Measurements from ENCODE around the gene FAM241A. TPM values are rescaled to one million over a fixed set of nuclear protein-coding genes. Genes with fewer than 3 reads are reported as not detected.
"Not testable (repeated sequence)": the region's sequence is repeated elsewhere in the genome, so short reads cannot be mapped to it uniquely, and the experiment has no call there.

Gene FAM241A
- polyA plus RNA-seq, 3 donors = 1.8 to 5.5 (median 4.8) TPM

- intact Hi-C loops (cut with micrococcal nuclease) = no loop called here
- Histone ChIP-seq H3K27me3 (ENCODE audit: control insufficient read depth in 2 of 2, insufficient read depth in 2 of 2, low read length in 2 of 2) (no peaks in the 10 kb centered on the region), H2AFZ (ENCODE audit: insufficient read depth, low read depth, low read length, poor library complexity, severe bottlenecking) (no peak overlapping the region), H3K9ac (ENCODE audit: insufficient read depth, low read length, poor library complexity, severe bottlenecking) (no peak overlapping the region), H3K4me1 (ENCODE audit: control insufficient read depth in 1 of 2, insufficient read depth in 2 of 2, low read length in 2 of 2) (peaks cover 0 to 9% of the 10 kb centered on the region in 2 donors), H4K20me1 (ENCODE audit: insufficient read depth, low read length) (no peaks in the 10 kb centered on the region), H3K4me2 (replicated peaks; ENCODE audit: extremely low read depth, low read length, poor library complexity, severe bottlenecking) (no peak overlapping the region), H3K9me3 (replicated peaks in 1 of 2; ENCODE audit: control insufficient read depth in 1 of 2, insufficient read depth in 1 of 2, low read length in 2 of 2) (no peaks in the 10 kb centered on the region), H3K79me2 (ENCODE audit: insufficient read depth, low read length) (peaks cover 14% of the 10 kb centered on the region), H3K36me3 (replicated peaks in 1 of 2; ENCODE audit: control insufficient read depth in 1 of 2, insufficient read depth in 2 of 2, low read length in 2 of 2) (peaks cover 4% of the 10 kb centered on the region in 2 donors), H3K27ac (ENCODE audit: low read depth in 1 of 2, low read length in 2 of 2) (no peak overlapping the region), H3K4me3 (replicated peaks in 1 of 3; ENCODE audit: low read depth in 2 of 3, low read length in 3 of 3) (no peak overlapping the region)
- peak overlapping the region in 2 of 7 donors; percentile 50 to 57 for H3K27ac Mint-ChIP-seq
- no CpG with 5 or more reads among the region's 3 CpGs for WGBS (ENCODE audit: insufficient coverage)
- H3K4me1 Mint-ChIP-seq = peaks cover 14% of the 10 kb centered on the region
- H3K4me3 Mint-ChIP-seq = no peak overlapping the region
- peak; percentile 64 to 83 (median 65) for DNase-seq
- H3K36me3 Mint-ChIP-seq = peaks cover 5 to 16% of the 10 kb centered on the region in 2 donors
- no peaks in the 10 kb centered on the region for H3K27me3 Mint-ChIP-seq (ENCODE audit: low read depth in 3 of 3)
- TF ChIP-seq, protein P1, sequence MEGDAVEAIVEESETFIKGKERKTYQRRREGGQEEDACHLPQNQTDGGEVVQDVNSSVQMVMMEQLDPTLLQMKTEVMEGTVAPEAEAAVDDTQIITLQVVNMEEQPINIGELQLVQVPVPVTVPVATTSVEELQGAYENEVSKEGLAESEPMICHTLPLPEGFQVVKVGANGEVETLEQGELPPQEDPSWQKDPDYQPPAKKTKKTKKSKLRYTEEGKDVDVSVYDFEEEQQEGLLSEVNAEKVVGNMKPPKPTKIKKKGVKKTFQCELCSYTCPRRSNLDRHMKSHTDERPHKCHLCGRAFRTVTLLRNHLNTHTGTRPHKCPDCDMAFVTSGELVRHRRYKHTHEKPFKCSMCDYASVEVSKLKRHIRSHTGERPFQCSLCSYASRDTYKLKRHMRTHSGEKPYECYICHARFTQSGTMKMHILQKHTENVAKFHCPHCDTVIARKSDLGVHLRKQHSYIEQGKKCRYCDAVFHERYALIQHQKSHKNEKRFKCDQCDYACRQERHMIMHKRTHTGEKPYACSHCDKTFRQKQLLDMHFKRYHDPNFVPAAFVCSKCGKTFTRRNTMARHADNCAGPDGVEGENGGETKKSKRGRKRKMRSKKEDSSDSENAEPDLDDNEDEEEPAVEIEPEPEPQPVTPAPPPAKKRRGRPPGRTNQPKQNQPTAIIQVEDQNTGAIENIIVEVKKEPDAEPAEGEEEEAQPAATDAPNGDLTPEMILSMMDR (IDR thresholded peaks at IDR 0.05) = no peak
- peaks cover 0 to 3% (median under 1%) of the 10 kb centered on the region in 7 donors for H3K9me3 Mint-ChIP-seq
These were observed 25.3 kb downstream of the FAM241A start for GRCh38 chr4:112170451-112170993.

DNA sequence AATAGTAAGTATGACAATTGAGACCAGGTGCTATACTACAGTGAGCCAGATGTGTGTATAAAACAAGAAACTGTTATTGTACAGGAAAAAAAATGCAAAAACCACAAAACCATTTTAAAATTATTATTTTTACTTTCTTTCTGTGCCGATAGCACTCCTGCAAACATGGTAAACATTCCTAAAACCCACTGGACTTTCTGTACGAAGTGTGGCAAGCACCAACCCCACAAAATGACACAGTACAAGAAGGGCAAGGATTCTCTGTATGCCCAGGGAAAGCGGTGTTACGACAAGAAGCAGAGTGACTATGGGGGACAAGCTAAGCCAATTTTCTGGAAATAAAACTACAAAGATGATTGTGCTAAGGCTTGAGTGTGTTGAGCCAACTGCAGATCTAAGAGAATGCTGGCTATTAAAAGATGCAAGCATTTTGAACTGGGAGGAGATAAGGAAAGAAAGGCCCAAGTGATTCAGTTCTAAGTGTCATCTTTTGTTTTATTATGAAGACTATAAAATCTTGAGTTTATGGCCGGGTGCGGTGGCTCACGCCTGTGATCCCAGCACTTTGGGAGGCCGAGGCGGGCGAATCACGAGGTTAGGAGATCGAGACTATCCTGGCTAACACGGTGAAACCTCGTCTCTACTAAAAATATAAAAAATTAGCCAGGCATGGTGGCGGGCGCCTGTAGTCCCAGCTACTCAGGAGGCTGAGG is 26.0 kb downstream of the FAM241A start:
- not testable (repeated sequence) for H3K4me2 ChIP-seq (replicated peaks; ENCODE audit: extremely low read depth, low read length, poor library complexity, severe bottlenecking); H2AFZ ChIP-seq (ENCODE audit: insufficient read depth, low read depth, low read length, poor library complexity, severe bottlenecking)

More for the DNA sequence above, 26.0 kb downstream of the FAM241A start:
- H3K4me3 Mint-ChIP-seq; H3K36me3 ChIP-seq (replicated peaks in 1 of 2; ENCODE audit: control insufficient read depth in 1 of 2, insufficient read depth in 2 of 2, low read length in 2 of 2); H3K9me3 Mint-ChIP-seq; DNase-seq; H3K9me3 ChIP-seq (replicated peaks in 1 of 2; ENCODE audit: control insufficient read depth in 1 of 2, insufficient read depth in 1 of 2, low read length in 2 of 2); intact Hi-C loops (cut with micrococcal nuclease); H3K27ac ChIP-seq (ENCODE audit: low read depth in 1 of 2, low read length in 2 of 2); H3K27me3 Mint-ChIP-seq (ENCODE audit: low read depth in 3 of 3); H4K20me1 ChIP-seq (ENCODE audit: insufficient read depth, low read length); H3K27me3 ChIP-seq (ENCODE audit: control insufficient read depth in 2 of 2, insufficient read depth in 2 of 2, low read length in 2 of 2); H3K4me1 ChIP-seq (ENCODE audit: control insufficient read depth in 1 of 2, insufficient read depth in 2 of 2, low read length in 2 of 2); H3K4me3 ChIP-seq (replicated peaks in 1 of 3; ENCODE audit: low read depth in 2 of 3, low read length in 3 of 3); H3K9ac ChIP-seq (ENCODE audit: insufficient read depth, low read length, poor library complexity, severe bottlenecking): not testable (repeated sequence)
- H3K27ac Mint-ChIP-seq = peak overlapping the region in 3 of 7 donors; percentile 10 to 80 (median 50)
- H3K4me1 Mint-ChIP-seq = peaks cover 16% of the 10 kb centered on the region
- peaks cover 5 to 16% of the 10 kb centered on the region in 2 donors for H3K36me3 Mint-ChIP-seq
- peaks cover 14% of the 10 kb centered on the region for H3K79me2 ChIP-seq (ENCODE audit: insufficient read depth, low read length)
- 94% methylated on average over 9 of the region's 16 CpGs for WGBS (ENCODE audit: insufficient coverage)

Data from CD14-positive monocyte (primary cell).